Kidney (tissue), 14 donors: ENCODE results near the gene HPSE. TPM values are rescaled to one million over a fixed set of nuclear protein-coding genes. Genes with fewer than 3 reads are reported as not detected.
"Not testable (repeated sequence)": the region's sequence is repeated elsewhere in the genome, so short reads cannot be mapped to it uniquely, and the experiment has no call there.

Source experiments
- DNase-seq, 5 donors: peaks; one replicate each; pipeline ENCODE4 v3.0.0-alpha.2; 2013 to 2020
- FAIRE-seq: peaks from 2 replicates; lab custom pipeline; 2012; peaks lifted over from hg19 to GRCh38; lab: Jason Lieb, UNC
- H3K27ac ChIP-seq, 2 donors: one replicate each; pipeline ENCODE4 v1.7.0; 2013; ENCODE audit warnings: low read depth in 2 of 2, low read length in 2 of 2, inconsistent platforms in 1 of 2
- H3K27me3 ChIP-seq: one replicate; pipeline ENCODE4 v1.7.1; 2013; ENCODE audit warnings: low read length, inconsistent platforms; ENCODE audit not compliant: control insufficient read depth, insufficient read depth
- H3K36me3 ChIP-seq, 3 donors: one replicate each; pipeline versions ENCODE4 v1.7.0 to v1.7.1; 2013; ENCODE audit warnings: low read length in 3 of 3, control low read depth in 1 of 3, inconsistent platforms in 1 of 3; ENCODE audit not compliant: insufficient read depth in 3 of 3, control insufficient read depth in 2 of 3
- H3K4me1 ChIP-seq, 3 donors: one replicate each; pipeline versions ENCODE4 v1.7.0 to v1.7.1; 2013; ENCODE audit warnings: low read length in 3 of 3, inconsistent platforms in 1 of 3, low read depth in 1 of 3; ENCODE audit not compliant: control insufficient read depth in 2 of 3, insufficient read depth in 2 of 3
- H3K4me3 ChIP-seq, 3 donors: one replicate each; pipeline versions ENCODE4 v1.7.0 to v1.8.1; 2013; ENCODE audit warnings: low read length in 3 of 3, control low read depth in 1 of 3, inconsistent platforms in 1 of 3
- H3K9ac ChIP-seq, 3 donors: one replicate each; pipeline versions ENCODE4 v1.7.0 to v1.7.1; 2013; ENCODE audit warnings: low read length in 3 of 3, control low read depth in 1 of 3, inconsistent platforms in 1 of 3
- H3K9me3 ChIP-seq, 3 donors: one replicate each; pipeline versions ENCODE4 v1.7.0 to v1.7.1; 2013; ENCODE audit warnings: low read length in 3 of 3, control low read depth in 1 of 3, inconsistent platforms in 1 of 3; ENCODE audit not compliant: control insufficient read depth in 2 of 3, insufficient read depth in 1 of 3
- CTCF ChIP-seq: IDR thresholded peaks from 3 replicates; pipeline ENCODE4 v1.5.1; 2012; ENCODE audit warnings: mild to moderate bottlenecking, moderate library complexity, borderline replicate concordance; ENCODE audit not compliant: insufficient read depth; ENCODE audit errors: extremely low read depth
- intact Hi-C: fragments of 100-400 bp; cut with DNase I; formaldehyde crosslinking; loops from one replicate; pipeline ENCODE4 v1.11.1; 2022
- polyA plus RNA-seq: library from polyadenylated mRNA; stranded (reverse); fragments of 350-450 nt; fragmentation: Illumina TruSeq; extraction: RNeasy Lipid Tissue Mini Kit (QIAGEN cat#74804); gene quantifications from one replicate; pipeline ENCODE4 v1.2.3, GENCODE V29; 2014; ENCODE audit warnings: low read depth, low replicate concordance; ENCODE audit not compliant: insufficient read depth
- total RNA-seq: library from RNA; stranded (reverse); fragmentation: NEBNext Ultra II Directional; extraction: Animal tissue kit (Norgen Biotek cat#: 25700); gene quantifications from one replicate; pipeline ENCODE4 v1.2.1, GENCODE V29; 2021
- donor health status: control.
- donor health status: control.
- donor health status: control.
- donor health status: control.
- donor health status: control.
- donor health status: DM: yes; HTN: yes; CAD: no.
- donor health status: Normal renal cell carcinoma (clear cell type).

The HPSE gene
- total and polyA plus RNA-seq, 2 donors from 2014 or later: 1.9 to 6.8 TPM

- Histone ChIP-seq H3K9me3 (no peaks in the 10 kb centered on the region), H3K27ac (no peak overlapping the region), H3K27me3 (no peaks in the 10 kb centered on the region), H3K4me3 (no peak overlapping the region), H3K4me1 (no peaks in the 10 kb centered on the region), H3K9ac (no peak overlapping the region), H3K36me3 (no peaks in the 10 kb centered on the region)
- intact Hi-C loops: no loop called here
- FAIRE-seq (no peak), DNase-seq (no peak)
- TF ChIP-seq CTCF: no peak
These were observed 36.9 kb downstream of the HPSE start for GRCh38 chr4:83297548-83298260.

GRCh38 chr4:83293305-83294046, 41.2 kb downstream of the HPSE start:
- no peak for TF ChIP-seq CTCF
- Histone ChIP-seq H3K27me3 (no peaks in the 10 kb centered on the region), H3K9ac (no peak overlapping the region), H3K27ac (no peak overlapping the region), H3K4me1 (no peaks in the 10 kb centered on the region), H3K9me3 (no peaks in the 10 kb centered on the region), H3K36me3 (no peaks in the 10 kb centered on the region), H3K4me3 (no peak overlapping the region)
- intact Hi-C loops: no loop called here
- FAIRE-seq: no peak
- no peak for DNase-seq

- DNase-seq: not testable (repeated sequence)
These were observed 44.4 kb downstream of the HPSE start for GRCh38 chr4:83290059-83290774.

GRCh38 chr4:83288381-83288780, 46.3 kb downstream of the HPSE start:
- H3K27ac ChIP-seq, H3K4me1 ChIP-seq, H3K9me3 ChIP-seq, H3K27me3 ChIP-seq, H3K4me3 ChIP-seq, H3K36me3 ChIP-seq, FAIRE-seq, DNase-seq, intact Hi-C loops, H3K9ac ChIP-seq: not testable (repeated sequence)

More at GRCh38 chr4:83290059-83290774, 44.4 kb downstream of the HPSE start:
- H3K9me3 ChIP-seq, intact Hi-C loops, H3K36me3 ChIP-seq, H3K27ac ChIP-seq, H3K4me3 ChIP-seq, H3K27me3 ChIP-seq, H3K9ac ChIP-seq, H3K4me1 ChIP-seq, FAIRE-seq: not testable (repeated sequence)
